Neural progenitor cell (in vitro differentiated cells): ENCODE measurements around the gene BCAT1.

Experiments used
- CTCF ChIP-seq: fragments of 200-600 bp; sonication (generic); IDR thresholded peaks from 2 replicates; pipeline ENCODE4 v1.5.1; 2017; ENCODE audit warnings: antibody characterized with exemption, mild to moderate bottlenecking
- EZH2 ChIP-seq: fragments of 200-600 bp; sonication (generic); IDR thresholded peaks from 2 replicates; pipeline ENCODE4 v1.6.1; 2017; ENCODE audit warnings: antibody characterized with exemption, mild to moderate bottlenecking, moderate library complexity

GRCh38 chr12:24760162-24760561 is 188.7 kb downstream of the BCAT1 start:
- TF ChIP-seq CTCF (no peak), EZH2 (no peak)
